Measurements from ENCODE around the gene SYT12. TPM values are rescaled to one million over a fixed set of nuclear protein-coding genes. Genes with fewer than 3 reads are reported as not detected.

The SYT12 gene
- 0.27 TPM for total RNA-seq

DNA sequence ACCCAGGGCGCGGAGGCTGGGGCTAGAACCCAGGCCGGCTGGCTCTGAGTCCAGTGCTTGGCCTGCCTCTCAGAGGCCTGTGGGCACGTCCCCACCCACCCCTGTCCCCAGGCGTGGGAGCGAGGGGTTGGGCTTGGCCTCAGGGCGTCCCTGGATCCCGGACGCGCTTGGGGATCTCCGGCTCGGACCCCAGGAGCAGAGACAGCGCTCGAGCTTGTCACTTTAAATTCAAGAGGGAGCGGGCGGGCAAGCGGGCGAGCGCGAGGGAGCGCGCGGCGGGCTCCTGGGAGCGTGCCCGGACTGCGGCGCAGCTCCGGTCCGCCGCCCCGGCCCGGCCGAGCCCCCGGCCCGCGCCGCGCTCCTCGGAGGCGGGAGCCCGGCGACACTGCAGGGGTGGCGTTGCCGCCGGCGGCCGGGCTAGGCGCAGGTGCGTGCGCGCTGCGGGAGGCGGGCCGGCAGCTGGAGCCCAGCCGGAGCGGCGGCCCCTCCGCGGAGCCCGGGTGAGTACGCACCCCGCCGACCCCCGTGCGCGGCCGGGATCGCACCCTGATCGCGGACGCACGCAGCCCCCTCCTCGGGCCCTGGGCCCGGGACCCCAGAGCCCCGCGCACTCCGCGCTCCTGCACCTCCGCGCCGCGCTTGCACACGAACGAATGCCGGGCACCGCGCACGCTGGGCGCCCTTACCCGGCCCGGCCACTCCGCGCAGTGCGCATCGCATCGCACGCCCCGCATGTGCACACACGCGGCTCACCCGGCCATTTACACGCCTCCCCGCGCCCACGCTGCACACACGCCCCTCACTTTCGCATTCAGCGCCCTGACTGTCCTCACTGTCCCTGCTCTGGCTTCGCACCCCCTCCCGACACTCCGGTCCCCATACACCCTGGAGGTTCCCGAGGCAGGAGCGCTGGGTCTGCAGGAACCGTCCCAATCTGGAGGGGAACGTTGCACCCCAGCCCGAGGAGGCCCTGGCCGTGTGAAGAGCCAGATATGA is at the start of gene SYT12:
Gene SYT12, plus strand, starts transcription at position 174 of the 996 bp plus-strand sequence. CDS start 7,011 bp downstream, outside the sequence.

DNA sequence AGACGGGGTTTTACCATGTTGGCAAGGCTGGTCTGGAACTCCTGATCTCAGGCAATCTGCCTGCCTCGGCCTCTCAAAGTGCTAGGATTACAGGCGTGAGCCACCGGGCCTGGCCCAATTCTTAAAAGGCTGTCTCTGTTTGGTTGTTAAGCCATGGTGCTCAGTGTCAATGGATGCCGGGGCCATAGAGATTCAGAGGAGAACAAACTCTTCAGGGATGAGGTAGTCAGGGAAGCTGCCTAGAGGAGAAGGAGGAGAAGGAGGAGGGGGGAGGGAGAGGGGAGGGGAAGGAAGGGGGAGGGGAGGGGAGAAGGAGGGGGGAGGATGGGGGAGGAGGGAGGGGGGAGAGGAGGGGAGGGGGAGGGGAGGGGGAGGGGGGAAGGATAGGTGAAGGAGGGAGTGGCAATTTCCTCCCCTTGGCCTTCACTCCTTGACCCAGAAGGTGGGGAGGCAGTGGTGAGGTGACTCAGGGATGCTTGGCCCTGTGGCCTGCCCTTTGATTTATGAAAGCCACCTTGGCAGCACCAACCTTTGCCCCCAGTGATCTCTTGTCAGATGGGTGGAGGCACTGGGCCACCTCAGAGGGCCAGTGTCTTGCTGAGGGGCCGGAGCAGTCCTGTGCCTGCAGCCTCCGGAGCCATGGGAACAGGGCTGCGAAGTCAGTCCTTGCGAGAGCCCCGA is 48.1 kb upstream of the SYT12 start, which contains the start of gene C11orf86:
Gene C11orf86, plus strand, starts transcription at position 581 of the 681 bp plus-strand sequence. Its CDS starts 59 bp downstream, at position 640.

GRCh38 chr11:67056267-67057204 is 33.6 kb downstream of the SYT12 start, which contains the start of gene RHOD:
RHOD (plus strand) TSS chr11:67056847; CDS start chr11:67056903, 56 bp downstream.

Other genes with a start within 250 kb of the SYT12 start
- gene RCE1, start 179.7 kb upstream of the SYT12 start, total RNA-seq = 14.1 TPM
- 14.6 TPM for gene LRFN4, start 166.1 kb upstream of the SYT12 start, total RNA-seq
- 16.8 TPM for gene PC, start 64.8 kb upstream of the SYT12 start, total RNA-seq
- gene C11orf86, start 47.8 kb upstream of the SYT12 start, total RNA-seq = not detected
- 8.1 TPM for gene RHOD, start 33.7 kb downstream of the SYT12 start, total RNA-seq
- 121 TPM for gene KDM2A, start 96.1 kb downstream of the SYT12 start, total RNA-seq
- 36.3 TPM for gene GRK2, start 243.3 kb downstream of the SYT12 start, total RNA-seq